Chondrocyte (in vitro differentiated cells): ENCODE measurements around the gene BSCL2. TPM values are rescaled to one million over a fixed set of nuclear protein-coding genes. Genes with fewer than 3 reads are reported as not detected.

ENCODE experiments used
- DNase-seq: peaks from one replicate; pipeline ENCODE4 v3.0.0; 2021; ENCODE audit warnings: mixed read lengths, low spot score
- H3K27ac Mint-ChIP-seq: one replicate; pipeline ENCODE4 v1.8.0; 2021; ENCODE audit warnings: mild to moderate bottlenecking, moderate library complexity, mixed read lengths; ENCODE audit not compliant: unreplicated experiment
- H3K27me3 Mint-ChIP-seq: 2 replicates; pipeline ENCODE4 v1.8.0; 2021; ENCODE audit warnings: low read depth, mixed read lengths
- H3K36me3 Mint-ChIP-seq: 2 replicates; pipeline ENCODE4 v1.8.0; 2021; ENCODE audit warnings: low read depth, mixed read lengths
- H3K4me1 Mint-ChIP-seq: 2 replicates; pipeline ENCODE4 v1.8.0; 2021; ENCODE audit warnings: low read depth, mild to moderate bottlenecking, mixed read lengths
- H3K4me3 Mint-ChIP-seq: one replicate; pipeline ENCODE4 v1.8.0; 2021; ENCODE audit warnings: mild to moderate bottlenecking, moderate library complexity, mixed read lengths; ENCODE audit not compliant: unreplicated experiment
- H3K9me3 Mint-ChIP-seq: 2 replicates; pipeline ENCODE4 v1.8.0; 2021; ENCODE audit warnings: low read depth, mixed read lengths
- CTCF ChIP-seq: fragments of 200-600 bp; sonication (generic); IDR thresholded peaks from 2 replicates; pipeline ENCODE4 v1.5.0; 2021; ENCODE audit warnings: antibody characterized with exemption, mild to moderate bottlenecking, moderate library complexity
- total RNA-seq: library from RNA; stranded (reverse); gene quantifications from 3 replicates; pipeline ENCODE4 v1.2.1, GENCODE V29; 2021

Gene BSCL2
- total RNA-seq, 1 donor from 2014 or later, result 43.2 TPM

GRCh38 chr11:62710001-62710345 lies 2.7 kb upstream of the BSCL2 start:
- Mint-ChIP-seq H3K4me1 (peaks cover 42% of the 10 kb centered on the region), H3K4me3 (peak overlapping the region; percentile 87), H3K27me3 (no peaks in the 10 kb centered on the region), H3K27ac (peak overlapping the region; percentile 99), H3K36me3 (peaks cover 17% of the 10 kb centered on the region), H3K9me3 (no peaks in the 10 kb centered on the region)
- TF ChIP-seq CTCF, result no peak
- no peak for DNase-seq

- peak overlapping the region; percentile 87 for H3K4me3 Mint-ChIP-seq
- H3K27me3 Mint-ChIP-seq, result no peaks in the 10 kb centered on the region
- peaks cover 42% of the 10 kb centered on the region for H3K4me1 Mint-ChIP-seq
- H3K27ac Mint-ChIP-seq, result peak overlapping the region; percentile 99
- peaks cover 14% of the 10 kb centered on the region for H3K36me3 Mint-ChIP-seq
- H3K9me3 Mint-ChIP-seq, result no peaks in the 10 kb centered on the region
- peak; percentile 98 for DNase-seq
- peak; percentile 42 for TF ChIP-seq CTCF
These were observed 2.2 kb upstream of the BSCL2 start for GRCh38 chr11:62709247-62710000.

DNA sequence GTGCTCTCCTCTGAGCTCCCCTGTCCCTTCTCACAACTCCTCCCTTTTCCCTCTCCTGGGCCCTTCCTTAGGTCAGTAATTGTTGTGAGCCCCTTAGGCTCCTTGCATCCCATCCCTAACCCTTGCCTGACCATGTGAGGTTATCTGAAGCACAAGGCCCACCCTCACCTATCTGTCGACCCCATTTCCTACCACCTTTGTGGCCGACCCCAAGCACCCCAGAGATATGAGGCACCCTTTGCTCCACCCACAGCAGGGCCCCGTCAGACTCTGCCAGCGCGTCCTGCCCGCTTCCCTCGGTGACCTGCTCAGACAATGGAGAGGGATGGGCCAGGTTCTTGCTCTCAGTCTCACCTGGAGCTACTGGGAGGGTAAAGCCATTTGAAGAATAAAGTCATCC lies 1.6 kb upstream of the BSCL2 start:
- no peaks in the 10 kb centered on the region for H3K27me3 Mint-ChIP-seq
- H3K9me3 Mint-ChIP-seq, result no peaks in the 10 kb centered on the region
- peak overlapping the region; percentile 99 for H3K27ac Mint-ChIP-seq
- peaks cover 38% of the 10 kb centered on the region for H3K4me1 Mint-ChIP-seq
- H3K36me3 Mint-ChIP-seq, result peaks cover 12% of the 10 kb centered on the region
- peak overlapping the region; percentile 87 for H3K4me3 Mint-ChIP-seq
- DNase-seq, result no peak
- no peak for TF ChIP-seq CTCF

DNA sequence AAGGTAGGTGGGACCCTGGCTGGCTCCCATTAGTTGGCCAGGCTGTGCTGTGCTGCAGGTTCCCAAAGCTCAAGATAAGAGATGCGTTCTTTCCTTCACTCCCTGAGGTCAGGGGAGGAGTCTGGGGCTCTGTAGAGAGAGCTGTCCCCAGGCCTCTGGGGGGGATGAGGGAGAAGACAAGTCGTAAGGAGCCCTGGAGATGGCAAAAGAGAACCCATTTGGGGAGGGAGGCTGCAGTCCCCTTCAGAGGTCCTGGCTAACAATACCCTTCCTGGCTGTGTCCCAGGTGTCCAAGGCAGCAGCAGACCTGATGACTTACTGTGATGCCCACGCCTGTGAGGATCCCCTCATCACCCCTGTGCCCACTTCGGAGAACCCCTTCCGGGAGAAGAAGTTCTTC lies 1.2 kb upstream of the BSCL2 start:
- H3K27me3 Mint-ChIP-seq, result no peaks in the 10 kb centered on the region
- peak overlapping the region; percentile 87 for H3K4me3 Mint-ChIP-seq
- H3K27ac Mint-ChIP-seq, result no peak overlapping the region
- H3K9me3 Mint-ChIP-seq, result no peaks in the 10 kb centered on the region
- DNase-seq, result no peak
- TF ChIP-seq CTCF, result no peak
- H3K4me1 Mint-ChIP-seq, result peaks cover 38% of the 10 kb centered on the region
- peaks cover 11% of the 10 kb centered on the region for H3K36me3 Mint-ChIP-seq

DNA sequence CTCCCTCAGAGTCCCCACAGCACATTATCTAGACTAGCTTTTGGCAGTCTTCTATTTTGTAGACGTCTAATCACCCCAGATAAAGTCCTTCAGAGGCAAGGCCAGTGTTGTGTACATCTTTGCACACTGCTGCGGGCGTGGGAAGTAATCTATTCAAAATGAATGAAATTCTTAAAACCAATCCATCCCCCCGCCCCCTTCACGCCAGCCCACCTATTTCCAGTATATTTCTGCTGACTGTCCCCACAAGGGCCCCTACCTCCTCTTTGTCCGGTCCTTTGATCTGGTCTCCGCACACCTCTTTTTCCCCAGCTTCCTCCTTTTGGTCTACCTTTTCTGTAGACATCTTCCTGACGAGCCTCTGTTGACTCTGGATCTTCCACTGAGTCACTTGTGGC lies 375 bp downstream of the BSCL2 start:
- no peak for TF ChIP-seq CTCF
- no peaks in the 10 kb centered on the region for H3K9me3 Mint-ChIP-seq
- H3K27me3 Mint-ChIP-seq, result no peaks in the 10 kb centered on the region
- H3K36me3 Mint-ChIP-seq, result peaks cover 8% of the 10 kb centered on the region
- H3K27ac Mint-ChIP-seq, result peak overlapping the region; percentile 84
- no peak for DNase-seq
- peak overlapping the region; percentile 92 for H3K4me3 Mint-ChIP-seq
- peaks cover 38% of the 10 kb centered on the region for H3K4me1 Mint-ChIP-seq
